Esophagus muscularis mucosa (tissue), 4 donors: ENCODE data around the gene PLPP4. TPM values are rescaled to one million over a fixed set of nuclear protein-coding genes. Genes with fewer than 3 reads are reported as not detected.

Experiments used
- DNase-seq: peaks from one replicate; pipeline ENCODE4 v3.0.0-alpha.2; 2017; ENCODE audit errors: extremely low spot score
- H3K27ac ChIP-seq, 4 donors: fragments of 200-600 bp; sonication (generic); replicated peaks in 1 of 4; 1 replicate in 3 of 4; 2 replicates in 1 of 4; pipeline ENCODE4 v1.5.1; 2016 to 2019; ENCODE audit warnings: mild to moderate bottlenecking in 1 of 4
- H3K27me3 ChIP-seq, 4 donors: fragments of 200-600 bp; sonication (generic); one replicate each; pipeline versions ENCODE4 v1.5.1 to v1.6.0; 2016 to 2019
- H3K36me3 ChIP-seq, 4 donors: fragments of 200-600 bp; sonication (generic); one replicate each; pipeline ENCODE4 v1.5.1; 2016 to 2019
- H3K4me1 ChIP-seq, 4 donors: fragments of 200-600 bp; sonication (generic); one replicate each; pipeline ENCODE4 v1.5.1; 2016 to 2019
- H3K4me3 ChIP-seq, 4 donors: fragments of 200-600 bp; sonication (generic); 1 replicate in 2 of 4; 2 replicates in 2 of 4; pipeline ENCODE4 v1.5.1; 2016 to 2019; ENCODE audit warnings: mild to moderate bottlenecking in 4 of 4, moderate library complexity in 1 of 4
- H3K9me3 ChIP-seq, 4 donors: fragments of 200-600 bp; sonication (generic); 1 replicate in 3 of 4; 2 replicates in 1 of 4; pipeline ENCODE4 v1.5.1; 2016 to 2019
- EP300 ChIP-seq: sonication (generic); formaldehyde crosslinking; IDR thresholded peaks from one replicate; pipeline ENCODE4 v1.6.1; 2017; ENCODE audit warnings: antibody characterized with exemption
- POLR2AphosphoS5 ChIP-seq, 2 donors: sonication (generic); formaldehyde crosslinking; IDR thresholded peaks; one replicate each; pipeline ENCODE4 v1.6.1; 2017; ENCODE audit warnings: antibody characterized with exemption in 2 of 2
- WGBS: methylation state at CpG from one replicate; pipeline ENCODE4 v1.1.5; 2018; 5-methylcytosine and 5-hydroxymethylcytosine counted together
- intact Hi-C: fragments of 100-400 bp; cut with DNase I; formaldehyde crosslinking; loops from one replicate; pipeline ENCODE4 v1.15.1; 2023
- total RNA-seq, 4 donors: library from RNA; depleted of rRNA; stranded (reverse); fragments of >200 nt; gene quantifications; one replicate each; pipeline versions ENCODE4 v1.1.0 to v1.2.1, GENCODE V29; 2016
- TF ChIP-seq, protein P1 (sequence below), 3 experiments: fragments of 200-600 bp in 2 of 3; fragments of 450-650 bp in 1 of 3; sonication (generic) in 2 of 3; IDR thresholded peaks; one replicate each; pipeline ENCODE4 v1.5.1; 2017 to 2019; ENCODE audit warnings: antibody characterized with exemption in 3 of 3, mild to moderate bottlenecking in 2 of 3, moderate library complexity in 1 of 3

The PLPP4 gene
- total RNA-seq, 4 donors from 2014 or later = 0.84 to 2.1 (median 1.3) TPM

DNA sequence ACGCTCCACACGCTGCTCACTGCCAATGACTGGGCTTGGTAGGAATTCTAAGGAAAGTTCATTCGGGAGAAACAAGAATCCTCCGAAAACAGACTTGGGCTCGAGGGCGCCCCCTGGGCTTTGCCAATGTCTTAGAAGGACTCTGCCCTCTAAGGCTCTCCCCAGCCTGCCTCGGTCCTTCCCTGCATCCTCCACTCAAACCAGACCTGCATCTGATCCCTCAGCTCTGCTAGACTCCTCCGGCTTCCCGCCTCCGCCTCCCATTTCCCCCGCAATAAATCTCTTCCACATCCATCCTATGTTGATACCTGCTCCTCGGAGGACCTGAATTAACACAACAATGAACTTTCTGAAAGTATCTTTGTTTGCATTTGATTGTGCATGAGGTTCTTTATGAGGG is 177.6 kb downstream of the PLPP4 start:
- Histone ChIP-seq H3K4me3 (no peak overlapping the region), H3K36me3 (no peaks in the 10 kb centered on the region), H3K4me1 (no peaks in the 10 kb centered on the region), H3K27me3 (peaks cover 0 to 3% (median 0%) of the 10 kb centered on the region in 4 donors), H3K27ac (no peak overlapping the region), H3K9me3 (peaks cover 0 to 7% (median 1%) of the 10 kb centered on the region in 4 donors)
- 76% methylated on average over 12 of the region's 12 CpGs for WGBS
- DNase-seq = peak; percentile 89
- no peak for TF ChIP-seq POLR2AphosphoS5 (IDR thresholded peaks at IDR 0.05)
- TF ChIP-seq EP300 = no peak
- TF ChIP-seq, protein P1, sequence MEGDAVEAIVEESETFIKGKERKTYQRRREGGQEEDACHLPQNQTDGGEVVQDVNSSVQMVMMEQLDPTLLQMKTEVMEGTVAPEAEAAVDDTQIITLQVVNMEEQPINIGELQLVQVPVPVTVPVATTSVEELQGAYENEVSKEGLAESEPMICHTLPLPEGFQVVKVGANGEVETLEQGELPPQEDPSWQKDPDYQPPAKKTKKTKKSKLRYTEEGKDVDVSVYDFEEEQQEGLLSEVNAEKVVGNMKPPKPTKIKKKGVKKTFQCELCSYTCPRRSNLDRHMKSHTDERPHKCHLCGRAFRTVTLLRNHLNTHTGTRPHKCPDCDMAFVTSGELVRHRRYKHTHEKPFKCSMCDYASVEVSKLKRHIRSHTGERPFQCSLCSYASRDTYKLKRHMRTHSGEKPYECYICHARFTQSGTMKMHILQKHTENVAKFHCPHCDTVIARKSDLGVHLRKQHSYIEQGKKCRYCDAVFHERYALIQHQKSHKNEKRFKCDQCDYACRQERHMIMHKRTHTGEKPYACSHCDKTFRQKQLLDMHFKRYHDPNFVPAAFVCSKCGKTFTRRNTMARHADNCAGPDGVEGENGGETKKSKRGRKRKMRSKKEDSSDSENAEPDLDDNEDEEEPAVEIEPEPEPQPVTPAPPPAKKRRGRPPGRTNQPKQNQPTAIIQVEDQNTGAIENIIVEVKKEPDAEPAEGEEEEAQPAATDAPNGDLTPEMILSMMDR (IDR thresholded peaks at IDR 0.05) = no peak
- intact Hi-C loops = no loop called here
